ENCODE measurements around the gene RBPMS2.

Gene RBPMS2

GRCh38 chr15:64691896-64692565 is 83.4 kb downstream of the RBPMS2 start:
- DNase-seq (ENCODE audit: low spot score), result no peak

GRCh38 chr15:64690578-64691296 is 84.7 kb downstream of the RBPMS2 start:
- no peak for DNase-seq (ENCODE audit: low spot score)

- DNase-seq (ENCODE audit: low spot score), result no peak
These were observed 85.4 kb downstream of the RBPMS2 start for GRCh38 chr15:64690008-64690407.

Data from CD4-positive, alpha-beta T cell treated with Interleukin-15 for 4 hours (primary cell).